SKM-1 (cell line): ENCODE measurements around the gene CHD1L.
"Not testable (repeated sequence)": the region's sequence is repeated elsewhere in the genome, so short reads cannot be mapped to it uniquely, and the experiment has no call there.

Experiments used
- DNase-seq: peaks from one replicate; lab custom pipeline; 2025; ENCODE audit not compliant: unreplicated experiment; lab: John Stamatoyannopoulos, UW

The CHD1L gene

DNA sequence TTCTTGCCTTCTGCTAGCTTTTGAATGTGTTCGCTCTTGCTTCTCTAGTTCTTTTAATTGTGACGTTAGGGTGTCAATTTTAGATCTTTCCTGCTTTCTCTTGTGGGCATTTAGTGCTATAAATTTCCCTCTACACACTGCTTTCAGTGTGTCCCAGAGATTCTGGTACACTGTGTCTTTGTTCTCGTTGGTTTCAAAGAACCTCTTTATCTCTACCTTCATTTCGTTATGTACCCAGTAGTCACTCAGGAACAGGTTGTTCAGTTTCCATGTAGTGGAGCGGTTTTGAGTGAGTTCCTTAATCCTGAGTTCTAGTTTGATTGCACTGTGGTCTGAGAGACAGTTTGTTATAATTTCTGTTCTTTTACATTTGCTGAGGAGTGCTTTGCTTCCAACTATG is 11.5 kb upstream of the CHD1L start:
- DNase-seq = not testable (repeated sequence)

GRCh38 chr1:147233903-147234302 is 8.6 kb upstream of the CHD1L start:
- not testable (repeated sequence) for DNase-seq

GRCh38 chr1:147235822-147236221 is 6.7 kb upstream of the CHD1L start:
- DNase-seq = no peak

GRCh38 chr1:147236448-147236847 is 6.0 kb upstream of the CHD1L start:
- no peak for DNase-seq

- no peak for DNase-seq
These were observed 5.3 kb upstream of the CHD1L start for GRCh38 chr1:147236959-147237791.

DNA sequence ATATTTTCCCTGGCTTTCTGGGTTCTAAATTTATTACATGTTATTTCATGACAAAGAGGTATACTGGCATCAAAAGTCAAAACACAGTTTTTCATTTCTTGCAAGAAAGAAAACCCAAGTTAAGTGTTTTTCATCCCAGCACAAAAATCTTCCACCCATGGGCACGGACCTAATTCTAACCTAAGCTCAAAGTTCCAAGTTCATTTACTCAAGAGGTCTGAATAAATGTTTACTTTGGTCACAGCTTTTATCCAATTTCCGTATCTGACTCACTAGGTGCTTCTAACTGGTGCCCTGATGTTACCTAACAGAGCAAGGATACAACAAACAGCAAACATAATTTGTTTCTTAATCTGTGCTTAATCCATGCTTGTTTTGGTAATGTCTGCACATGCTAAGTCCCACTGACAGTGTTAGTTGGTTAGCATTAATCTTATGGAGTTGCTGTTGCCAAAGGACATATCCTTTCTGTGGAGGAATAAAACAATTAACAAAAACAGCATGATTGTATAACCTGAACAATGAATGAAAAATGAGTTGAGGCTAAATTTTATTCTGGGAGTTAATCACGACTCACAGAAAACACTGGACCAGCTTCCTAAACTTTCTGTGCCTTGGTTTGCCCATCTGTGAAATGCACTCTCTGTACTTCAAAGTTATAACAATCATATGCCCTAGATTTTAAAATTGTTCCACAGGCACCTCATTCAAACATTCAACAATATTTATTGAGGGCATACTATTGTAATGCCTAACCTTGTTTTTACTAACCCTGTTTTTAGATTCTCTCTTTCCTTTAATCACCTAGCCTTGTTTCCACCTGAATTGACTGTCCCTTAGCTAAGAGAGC is 4.2 kb upstream of the CHD1L start:
- DNase-seq = no peak

DNA sequence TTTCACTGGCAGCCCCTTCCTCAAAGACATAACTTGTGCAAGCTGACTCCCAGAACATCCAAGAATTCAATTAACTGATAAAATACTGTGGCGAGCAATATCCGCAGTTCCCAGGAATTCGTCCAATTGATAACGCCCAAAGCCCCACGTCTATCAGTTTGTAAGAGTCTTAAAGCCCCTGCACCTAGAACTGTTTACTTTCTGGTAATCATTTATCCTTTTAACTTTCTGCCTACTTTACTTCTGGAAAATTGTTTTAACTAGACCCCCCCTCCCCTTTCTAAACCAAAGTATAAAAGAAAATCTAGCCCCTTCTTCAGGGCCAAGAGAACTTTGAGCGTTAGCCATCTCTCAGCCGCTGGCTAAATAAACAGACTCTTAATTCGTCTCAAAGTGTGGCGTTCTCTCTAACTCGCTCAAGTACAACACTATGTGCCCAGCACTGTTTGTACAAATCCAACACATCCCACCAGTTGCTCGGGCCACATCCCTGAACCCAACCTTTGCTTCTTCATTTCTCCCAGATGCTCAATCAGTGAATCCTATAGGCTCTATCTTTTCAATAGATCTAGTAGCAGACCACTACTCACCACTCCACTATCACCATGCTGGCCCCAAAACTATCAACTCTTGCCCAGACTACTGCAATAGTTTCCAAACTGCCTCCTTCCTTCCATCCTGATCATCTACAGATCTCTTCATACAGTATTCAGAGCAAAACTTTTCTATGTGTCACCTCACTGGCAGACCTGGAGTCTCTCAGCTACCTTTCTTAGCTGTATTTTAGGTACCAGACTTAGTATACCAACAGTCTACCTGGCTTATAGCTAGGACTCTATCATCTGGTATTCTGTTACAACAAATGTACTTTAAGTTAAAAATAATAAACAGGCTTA is 3.3 kb upstream of the CHD1L start:
- DNase-seq = no peak

GRCh38 chr1:147240131-147240721 is 2.3 kb upstream of the CHD1L start:
- DNase-seq = not testable (repeated sequence)

GRCh38 chr1:147241934-147242448 is 493 bp upstream of the CHD1L start:
- DNase-seq = no peak

GRCh38 chr1:147243228-147243685 is 773 bp downstream of the CHD1L start:
- no peak for DNase-seq

- no peak for DNase-seq
These were observed 1.4 kb downstream of the CHD1L start for GRCh38 chr1:147243841-147244240.

DNA sequence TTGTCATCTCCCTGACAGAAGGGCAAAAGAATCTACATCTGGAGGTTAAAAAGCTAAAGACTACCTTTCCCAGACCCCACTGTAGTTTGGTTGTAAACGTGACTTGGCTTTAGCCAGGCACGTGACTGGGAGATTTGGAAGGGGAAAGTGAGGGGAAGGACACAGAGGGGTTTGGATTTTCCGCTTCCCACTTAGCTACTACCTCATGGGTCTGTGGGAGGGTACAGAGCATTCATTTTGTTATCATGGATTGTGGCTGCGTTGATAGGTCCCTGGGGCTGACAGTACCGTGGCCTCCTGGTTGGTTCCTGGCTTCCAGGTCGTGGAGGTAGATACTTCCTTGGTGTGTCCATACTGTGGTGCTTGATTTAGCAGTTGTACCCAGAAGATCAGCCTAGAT is 2.6 kb downstream of the CHD1L start:
- no peak for DNase-seq

GRCh38 chr1:147245586-147246021 is 3.1 kb downstream of the CHD1L start:
- DNase-seq = no peak

- no peak for DNase-seq
These were observed 3.7 kb downstream of the CHD1L start for GRCh38 chr1:147246044-147246690.

- no peak for DNase-seq
These were observed 4.6 kb downstream of the CHD1L start for GRCh38 chr1:147246910-147247655.

DNA sequence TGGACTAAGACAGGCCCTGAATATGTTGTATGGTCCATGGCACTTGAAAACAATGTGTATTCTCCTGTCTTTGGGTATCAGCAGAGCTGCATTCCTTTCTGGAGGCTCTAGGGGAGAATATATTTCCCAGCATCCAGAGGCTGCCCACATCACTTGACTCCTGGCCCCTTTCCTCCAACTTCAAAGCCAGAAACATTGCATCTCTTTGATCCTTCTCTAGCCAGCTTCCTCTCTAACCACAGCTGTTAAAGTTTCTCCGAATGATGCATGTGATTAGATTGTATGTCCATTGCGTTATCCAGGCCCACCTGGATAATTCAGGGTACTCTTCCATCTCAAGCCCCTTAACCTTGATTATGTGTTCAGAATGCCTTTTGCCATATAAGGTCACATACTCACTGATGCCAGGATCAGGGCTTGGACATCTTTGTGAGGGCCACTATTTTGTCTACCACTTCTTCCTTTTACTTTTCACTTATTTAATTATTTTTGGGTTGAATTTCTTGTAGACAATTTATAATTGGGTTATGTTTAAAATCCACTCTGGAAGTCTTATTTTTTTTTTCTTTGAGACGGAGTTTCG is 5.3 kb downstream of the CHD1L start:
- DNase-seq = no peak

DNA sequence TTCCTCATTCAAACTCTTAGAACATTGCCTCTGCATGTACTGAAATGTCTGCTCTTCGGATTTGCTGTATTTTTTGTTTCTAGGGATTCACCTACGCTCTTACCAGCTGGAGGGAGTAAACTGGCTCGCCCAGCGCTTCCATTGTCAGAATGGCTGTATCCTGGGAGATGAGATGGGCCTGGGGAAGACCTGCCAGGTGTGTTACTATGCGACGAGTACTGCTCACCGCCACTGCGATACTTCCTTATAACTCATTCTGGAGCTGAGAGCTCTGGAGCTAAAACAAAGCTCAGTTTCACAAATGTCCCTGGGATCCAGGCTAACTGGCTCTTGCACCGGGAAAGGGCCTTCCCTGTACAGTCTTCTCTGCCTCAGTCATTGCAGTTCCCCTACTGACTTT is 10.1 kb downstream of the CHD1L start:
- DNase-seq = no peak

- DNase-seq = no peak
These were observed 18.5 kb downstream of the CHD1L start for GRCh38 chr1:147260956-147261355.
